PC-3 (cell line): ENCODE data around the gene PTPN14. TPM values are rescaled to one million over a fixed set of nuclear protein-coding genes. Genes with fewer than 3 reads are reported as not detected.

Experiments
- ATAC-seq: fragments of 200-7000 bp; cut with Tn5 transposase; 2 replicates; pipeline ENCODE4 v1.9.1; 2020; ENCODE audit warnings: mild to moderate bottlenecking, moderate library complexity
- BruUV-seq: library from RNA; stranded (reverse); fragments of 400-500 nt; replicated peaks from 2 replicates; lab custom pipeline; 2021; lab: Mats Ljungman, UMichigan
- CTCF ChIA-PET: fragments of 300-600 bp; sonication (Branson Sonifier 250); formaldehyde crosslinking; loops from one replicate; lab custom pipeline; 2022; ENCODE audit warnings: antibody characterized with exemption; lab: Charles Lee
- POLR2A ChIA-PET: fragments of 300-600 bp; sonication (Branson Sonifier 250); formaldehyde crosslinking; loops from one replicate; lab custom pipeline; 2022; ENCODE audit warnings: antibody characterized with exemption; ENCODE audit not compliant: unreplicated experiment; lab: Charles Lee
- DNase-seq: peaks from one replicate; pipeline ENCODE4 v3.0.0-alpha.2; 2015
- H2AFZ ChIP-seq: fragments of 300-600 bp; sonication (generic); 2 replicates; pipeline ENCODE4 v1.6.0; 2016; ENCODE audit warnings: antibody characterized with exemption, low read length
- H3F3A ChIP-seq: fragments of 300-600 bp; sonication (generic); one replicate; pipeline ENCODE4 v1.6.0; 2017; ENCODE audit warnings: antibody characterized with exemption, low read length, control low read depth, mild to moderate bottlenecking; ENCODE audit not compliant: unreplicated experiment
- H3K27ac ChIP-seq: fragments of 300-600 bp; sonication (generic); 2 replicates; pipeline ENCODE4 v1.5.1; 2016; ENCODE audit warnings: mild to moderate bottlenecking, low read length
- H3K27me3 ChIP-seq: fragments of 300-600 bp; sonication (generic); 2 replicates; pipeline ENCODE4 v1.6.1; 2016; ENCODE audit warnings: low read length, mixed read lengths
- H3K36me3 ChIP-seq: fragments of 300-600 bp; sonication (generic); 2 replicates; pipeline ENCODE4 v1.6.1; 2016; ENCODE audit warnings: low read depth, mixed run types, low read length, mixed read lengths
- H3K4me1 ChIP-seq: fragments of 300-600 bp; sonication (generic); 2 replicates; pipeline ENCODE4 v1.5.1; 2016; ENCODE audit warnings: low read length; ENCODE audit not compliant: insufficient read depth
- H3K4me2 ChIP-seq: fragments of 300-600 bp; sonication (generic); 2 replicates; pipeline ENCODE4 v1.6.0; 2016; ENCODE audit warnings: low read length
- H3K4me3 ChIP-seq: fragments of 300-600 bp; sonication (generic); 2 replicates; pipeline ENCODE4 v1.5.1; 2016; ENCODE audit warnings: mild to moderate bottlenecking, low read length, mixed read lengths
- H3K79me2 ChIP-seq: fragments of 300-600 bp; sonication (generic); 2 replicates; pipeline ENCODE4 v1.6.1; 2017; ENCODE audit warnings: low read length, mixed read lengths
- H3K9ac ChIP-seq: fragments of 300-600 bp; sonication (generic); 2 replicates; pipeline ENCODE4 v1.6.0; 2016; ENCODE audit warnings: mild to moderate bottlenecking, low read length
- H3K9me2 ChIP-seq: fragments of 300-600 bp; sonication (generic); replicated peaks from 2 replicates; pipeline ENCODE4 v1.6.1; 2016; ENCODE audit warnings: mixed run types, low read length, mixed read lengths
- H3K9me3 ChIP-seq: fragments of 300-600 bp; sonication (generic); 2 replicates; pipeline ENCODE4 v1.6.1; 2016; ENCODE audit warnings: low read length, mixed read lengths
- H4K20me1 ChIP-seq: fragments of 300-600 bp; sonication (generic); 2 replicates; pipeline ENCODE4 v1.6.1; 2016; ENCODE audit warnings: low read length, mixed read lengths
- CTCF ChIP-seq: fragments of 300-600 bp; sonication (generic); conservative IDR thresholded peaks from 2 replicates; pipeline ENCODE4 v1.5.1; 2017; ENCODE audit warnings: antibody characterized with exemption, low read depth, mild to moderate bottlenecking, low read length
- EZH2 ChIP-seq: fragments of 300-600 bp; sonication (generic); IDR thresholded peaks from one replicate; pipeline ENCODE4 v1.6.1; 2017; ENCODE audit warnings: antibody characterized with exemption, mild to moderate bottlenecking, low read length; ENCODE audit not compliant: unreplicated experiment
- EZH2phosphoT487 ChIP-seq: fragments of 300-600 bp; sonication (generic); IDR thresholded peaks from 2 replicates; pipeline ENCODE4 v1.6.1; 2018; ENCODE audit warnings: mild to moderate bottlenecking, antibody characterized with exemption, low read length, borderline replicate concordance
- intact Hi-C: fragments of 100-400 bp; cut with micrococcal nuclease; formaldehyde crosslinking; loops from 2 replicates; pipeline ENCODE4 v1.9.0; 2023
- total RNA-seq: library from RNA; depleted of rRNA; stranded (reverse); fragments of >200 nt; gene quantifications from 2 replicates; pipeline ENCODE4 v1.2.3, GENCODE V29; 2014

Gene PTPN14
- total RNA-seq, 1 experiment from 2014 or later = 12.6 TPM

GRCh38 chr1:214515544-214516433 lies 35.6 kb downstream of the PTPN14 start:
- POLR2A ChIA-PET = interaction anchor here (0.6 to 0.7 kb wide), 2 partner anchors 13 to 36 kb away, joined by 3 to 4 read pairs; partner anchors contain the start of gene PTPN14

GRCh38 chr1:214514819-214515383 lies 36.5 kb downstream of the PTPN14 start:
- Histone ChIP-seq H2AFZ (no peak overlapping the region), H3K27me3 (no peaks in the 10 kb centered on the region), H3K4me3 (peak overlapping the region; percentile 4; the same call in 1 of the 2 replicates), H4K20me1 (peaks cover 24% of the 10 kb centered on the region), H3K27ac (no peak overlapping the region), H3K9me2 (no peaks in the 10 kb centered on the region), H3K4me1 (peaks cover 45% of the 10 kb centered on the region), H3K9ac (no peak overlapping the region), H3K4me2 (peak overlapping the region; percentile 47), H3F3A (no peaks in the 10 kb centered on the region), H3K36me3 (peaks cover 16% of the 10 kb centered on the region), H3K79me2 (peaks cover 93% of the 10 kb centered on the region), H3K9me3 (peaks cover 5% of the 10 kb centered on the region; the same call in 1 of the 2 replicates)
- ChIA-PET CTCF (no interaction called here), POLR2A (no interaction called here)
- DNase-seq (no peak), ATAC-seq (no peak)
- intact Hi-C loops = loop anchor here (5.0 kb wide), 1 partner anchor 33 kb away; no protein-coding TSS in a partner anchor
- TF ChIP-seq EZH2 (no peak), EZH2phosphoT487 (no peak), CTCF (no peak)
- no TSS peak for BruUV-seq

More at GRCh38 chr1:214515544-214516433, 35.6 kb downstream of the PTPN14 start:
- no peak overlapping the region for H3K9ac ChIP-seq
- no peaks in the 10 kb centered on the region for H3K9me2 ChIP-seq
- no TSS peak for BruUV-seq
- H3K27me3 ChIP-seq = no peaks in the 10 kb centered on the region
- H3K4me1 ChIP-seq = peaks cover 49% of the 10 kb centered on the region
- DNase-seq (no peak), ATAC-seq (no peak)
- peaks cover 8% of the 10 kb centered on the region; the same call in 1 of the 2 replicates for H3K36me3 ChIP-seq
- CTCF ChIA-PET = interaction anchor here (0.7 kb wide), 1 partner anchor 36 kb away, joined by 3 read pairs; the partner anchor contains the start of gene PTPN14
- H3K4me2 ChIP-seq = peak overlapping the region; percentile 70
- peaks cover 93% of the 10 kb centered on the region for H3K79me2 ChIP-seq
- no peaks in the 10 kb centered on the region for H3F3A ChIP-seq
- TF ChIP-seq CTCF (no peak), EZH2phosphoT487 (no peak), EZH2 (no peak)
- peak overlapping the region; percentile 37 for H3K4me3 ChIP-seq
- H4K20me1 ChIP-seq = peaks cover 31% of the 10 kb centered on the region
- peaks cover under 1% of the 10 kb centered on the region; the same call in 1 of the 2 replicates for H3K9me3 ChIP-seq
- H3K27ac ChIP-seq = peak overlapping the region; percentile 39
- intact Hi-C loops = loop anchor here (1.0 to 5.0 kb wide), 5 partner anchors 13 to 69 kb away; partner anchors contain the start of gene PTPN14
- H2AFZ ChIP-seq = no peak overlapping the region
